Liver (tissue), 3 donors: Measurements from ENCODE around the gene SNCAIP.

Experiments
- CTCF ChIP-seq: fragments of 150-350 bp; IDR thresholded peaks from 2 replicates; pipeline ENCODE4 v1.5.1; 2017; ENCODE audit warnings: improper control_type of control experiment, low read depth, low read length; ENCODE audit not compliant: missing input control
- GABPA ChIP-seq, 2 donors: IDR thresholded peaks in 1 of 2; conservative IDR thresholded peaks in 1 of 2; 2 replicates each; pipeline ENCODE4 v1.6.1; 2016; ENCODE audit warnings: antibody characterized with exemption in 2 of 2, mild to moderate bottlenecking in 1 of 2, moderate library complexity in 1 of 2
- HNF4G ChIP-seq: IDR thresholded peaks from 2 replicates; pipeline ENCODE4 v1.6.1; 2016; ENCODE audit warnings: antibody characterized with exemption
- REST ChIP-seq: IDR thresholded peaks from 2 replicates; pipeline ENCODE4 v1.6.1; 2016; ENCODE audit warnings: antibody characterized with exemption, mild to moderate bottlenecking
- SP1 ChIP-seq: IDR thresholded peaks from 2 replicates; pipeline ENCODE4 v1.6.1; 2018; ENCODE audit warnings: antibody characterized with exemption, mild to moderate bottlenecking
- TAF1 ChIP-seq: conservative IDR thresholded peaks from 2 replicates; pipeline ENCODE4 v1.6.1; 2016; ENCODE audit warnings: antibody characterized with exemption, mild to moderate bottlenecking
- donor health status: healthy.
- donor health status: healthy.

DNA sequence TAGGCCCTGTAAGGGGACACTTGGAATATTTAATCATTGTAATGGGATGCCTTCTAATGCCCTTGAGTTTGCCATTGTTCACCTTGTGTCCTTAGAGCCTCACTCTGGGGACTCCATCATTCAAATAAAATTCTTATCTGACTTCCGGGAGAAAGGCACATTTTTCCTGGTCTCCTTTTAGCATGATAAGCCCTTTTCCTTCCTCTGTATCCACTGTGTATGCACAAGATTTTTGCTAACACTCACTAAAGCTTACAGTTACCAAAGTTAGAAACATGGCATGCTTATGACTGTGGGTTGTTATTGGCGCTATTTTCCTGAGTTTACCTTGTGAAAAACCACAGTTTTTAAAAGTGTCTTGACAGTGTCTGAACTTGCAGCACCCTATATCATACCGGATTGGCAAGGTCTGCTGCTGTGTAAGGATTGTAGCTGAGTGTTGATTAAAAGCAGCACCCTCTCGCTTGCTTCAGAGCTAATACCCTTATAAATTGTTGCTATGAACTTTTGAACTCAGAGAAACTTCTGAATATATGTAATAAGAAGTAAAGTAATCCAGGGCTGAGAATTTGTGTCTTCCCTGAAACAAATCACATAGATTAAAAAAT is 46.4 kb downstream of the SNCAIP start:
- TF ChIP-seq CTCF (no peak), SP1 (no peak), TAF1 (no peak), REST (no peak), HNF4G (no peak), GABPA (IDR thresholded peaks at IDR 0.05 in 1 of 2, conservative IDR thresholded peaks at IDR 0.05 in 1 of 2) (no peak)
